HG03175 (cell line): ENCODE data around the gene AIRE.
"Not testable (repeated sequence)": the region's sequence is repeated elsewhere in the genome, so short reads cannot be mapped to it uniquely, and the experiment has no call there.

Experiments
- ATAC-seq: cut with Tn5 transposase; IDR thresholded peaks from one replicate; pipeline ENCODE4 v1.9.1; 2021; ENCODE audit warnings: mild to moderate bottlenecking, moderate library complexity; ENCODE audit not compliant: unreplicated experiment

The AIRE gene

DNA sequence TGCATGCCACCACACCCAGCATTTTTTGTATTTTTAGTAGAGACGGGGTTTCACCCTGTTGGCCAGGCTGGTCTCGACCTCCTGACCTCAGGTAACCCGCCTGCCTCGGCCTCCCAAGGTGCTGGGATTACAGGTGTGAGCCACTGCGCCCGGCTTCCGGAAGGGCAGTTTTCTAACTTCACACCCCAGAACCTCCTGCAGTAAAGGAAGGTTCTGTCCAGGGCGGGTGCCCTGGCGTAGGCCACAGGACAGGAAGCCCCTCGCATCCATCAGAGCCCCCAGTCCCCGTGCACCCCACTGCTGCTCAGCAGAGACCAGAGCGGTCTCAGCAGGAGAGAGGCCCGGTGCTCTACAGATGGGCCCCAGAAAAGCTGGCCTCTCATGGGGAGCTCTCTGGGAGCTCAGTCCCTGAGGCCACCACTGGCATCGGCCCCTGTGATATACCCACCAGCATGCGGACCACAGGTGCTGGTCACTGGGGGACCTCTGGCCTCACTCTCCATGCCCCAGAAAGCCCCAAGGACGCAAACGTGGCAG is 19.9 kb upstream of the AIRE start:
- no peak for ATAC-seq

DNA sequence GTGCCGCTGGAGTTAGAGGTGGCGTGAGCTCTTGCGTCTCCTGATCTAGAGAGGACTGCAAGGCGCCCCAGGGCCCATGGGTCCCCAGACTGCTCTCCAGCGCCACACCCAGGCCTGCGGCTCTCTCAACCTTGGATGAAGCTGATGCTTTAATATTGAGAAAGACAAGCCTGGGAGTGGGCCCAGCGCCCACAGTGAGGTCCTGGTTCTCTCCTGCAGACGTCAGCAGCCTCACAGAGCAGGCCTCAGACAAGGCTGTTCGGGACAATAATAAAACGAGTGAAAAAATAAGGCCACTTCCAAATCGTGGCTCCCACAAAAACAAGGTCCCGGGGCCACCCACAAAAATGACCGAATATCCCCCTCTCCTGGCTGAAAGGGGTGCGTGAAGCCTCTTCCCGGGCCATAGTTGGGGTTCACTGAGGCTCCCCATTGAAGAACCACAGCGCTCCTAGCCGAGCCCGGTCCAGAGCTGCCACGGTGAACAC is 18.0 kb upstream of the AIRE start:
- ATAC-seq = no peak

DNA sequence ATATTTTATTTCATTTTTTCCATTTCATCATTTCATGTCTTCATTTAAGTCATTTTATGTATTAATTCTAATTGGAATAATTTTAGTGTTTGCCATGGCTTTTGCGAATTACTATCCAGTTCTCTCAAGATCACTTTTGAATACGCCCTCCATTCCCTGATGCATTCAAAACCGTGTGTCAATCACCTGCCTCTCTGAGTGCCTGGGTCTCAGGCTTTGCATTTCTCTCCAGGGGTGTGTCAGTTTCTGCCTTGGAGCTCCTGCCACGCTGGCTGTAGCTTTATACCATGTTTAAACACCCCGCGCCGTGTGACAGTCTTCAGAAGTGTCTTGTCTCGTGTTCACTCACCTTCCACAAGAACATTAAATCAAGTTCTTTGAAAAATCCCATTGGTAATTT is 16.6 kb upstream of the AIRE start:
- ATAC-seq = no peak

GRCh38 chr21:44271558-44272283 is 14.0 kb upstream of the AIRE start:
- ATAC-seq = no peak

DNA sequence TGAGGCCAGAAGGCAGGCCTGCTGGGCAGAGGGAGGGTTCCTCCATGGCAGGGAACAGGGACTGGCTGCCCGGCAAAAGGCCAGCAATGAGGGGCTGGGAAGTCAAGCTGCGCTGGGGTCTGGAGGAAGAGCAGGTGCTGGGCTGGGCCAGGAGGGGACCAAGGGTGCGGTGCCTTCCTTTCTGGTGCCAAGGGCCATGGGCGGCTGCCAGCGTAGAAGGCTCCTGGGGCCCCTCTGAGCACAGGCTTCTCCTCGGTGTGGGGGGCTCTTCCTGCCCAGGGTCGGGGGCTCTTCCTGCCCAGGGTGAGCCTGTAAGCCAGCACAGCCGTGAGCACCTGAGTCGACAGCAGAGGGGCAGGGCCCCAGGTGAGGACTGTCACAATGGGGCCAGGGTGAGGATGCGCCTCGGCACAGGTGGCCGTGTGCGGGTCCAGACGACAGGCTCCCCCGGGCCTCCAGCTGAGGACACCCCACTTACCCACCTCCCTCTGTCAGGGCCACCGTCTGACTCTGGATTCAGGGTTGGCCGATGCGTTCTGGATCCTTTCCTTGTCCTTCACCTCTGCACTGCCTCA is 13.3 kb upstream of the AIRE start:
- ATAC-seq = no peak

- no peak for ATAC-seq
Measured at GRCh38 chr21:44273046-44273445, 12.6 kb upstream of the AIRE start.

GRCh38 chr21:44275041-44275440 is 10.6 kb upstream of the AIRE start:
- no peak for ATAC-seq

DNA sequence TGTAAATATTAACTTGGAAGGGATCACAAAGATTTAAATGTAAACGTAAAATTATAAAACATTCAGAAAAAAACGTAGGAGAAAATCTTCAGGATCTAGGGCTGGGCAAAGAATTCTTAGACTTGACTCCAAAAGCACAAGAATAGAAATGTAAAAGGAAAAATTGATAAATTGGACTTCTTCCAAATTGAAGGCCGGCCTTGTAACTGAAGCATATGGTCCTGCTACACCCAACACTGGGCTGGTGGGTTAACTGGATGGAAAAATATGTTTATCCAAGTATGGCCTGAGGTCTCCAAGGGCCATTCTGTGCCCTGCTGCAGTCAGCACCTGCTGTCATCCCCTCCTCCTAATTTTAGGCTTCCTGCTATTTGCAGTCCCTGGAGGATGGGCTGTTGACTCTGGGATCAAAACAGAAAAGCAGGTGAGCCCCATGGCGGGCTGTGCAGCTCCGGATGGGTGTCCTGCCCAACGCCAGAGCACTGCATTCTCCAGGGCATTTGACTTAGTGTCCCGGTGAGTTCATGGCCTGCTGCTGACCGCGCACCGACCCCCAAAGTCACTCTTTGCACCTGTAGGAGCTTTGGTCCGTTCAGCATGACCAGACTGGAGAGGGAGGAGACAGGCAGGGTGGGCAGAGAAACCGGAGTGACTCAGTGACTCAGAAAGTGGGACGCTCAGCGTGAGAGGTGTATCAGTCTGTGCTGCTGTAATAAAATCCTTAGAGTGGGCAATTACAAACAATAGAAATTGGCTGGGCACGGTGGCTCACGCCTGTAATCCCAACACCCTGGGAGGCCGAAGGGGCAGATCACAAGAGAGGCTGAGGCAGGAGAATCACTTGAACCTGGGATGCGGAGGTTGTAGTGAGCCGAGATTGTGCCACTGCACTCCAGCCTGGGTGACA is 6.1 kb upstream of the AIRE start:
- ATAC-seq = no peak

- ATAC-seq = no peak
Measured at GRCh38 chr21:44281801-44282200, 3.9 kb upstream of the AIRE start.

GRCh38 chr21:44282370-44282769 is 3.3 kb upstream of the AIRE start:
- ATAC-seq = no peak

DNA sequence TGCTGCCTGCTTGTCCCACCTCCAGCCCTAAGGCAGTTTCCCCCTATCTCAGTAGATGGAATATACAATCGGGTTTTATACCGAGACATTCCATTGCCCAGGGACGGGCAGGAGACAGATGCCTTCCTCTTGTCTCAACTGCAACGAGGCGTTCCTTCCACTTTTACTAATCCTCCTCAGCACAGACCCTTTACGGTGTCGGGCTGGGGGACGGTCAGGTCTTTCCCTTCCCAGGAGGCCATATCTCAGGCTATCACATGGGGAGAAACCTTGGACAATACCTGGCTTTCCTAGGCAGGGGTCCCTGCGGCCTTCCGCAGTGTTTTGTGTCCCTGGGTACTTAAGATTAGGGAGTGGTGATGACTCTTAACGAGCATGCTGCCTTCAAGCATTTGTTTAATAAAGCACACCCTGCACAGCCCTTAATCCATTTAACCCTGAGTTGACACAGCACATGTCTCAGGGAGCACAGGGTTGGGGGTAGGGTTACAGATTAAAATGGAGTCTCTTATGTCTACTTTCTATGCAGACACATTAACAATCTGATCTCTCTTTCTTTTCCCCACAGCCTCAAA is 2.4 kb upstream of the AIRE start:
- not testable (repeated sequence) for ATAC-seq

GRCh38 chr21:44283948-44284347 is 1.7 kb upstream of the AIRE start:
- ATAC-seq = no peak

GRCh38 chr21:44286086-44286715 is 525 bp downstream of the AIRE start:
- no peak for ATAC-seq

GRCh38 chr21:44286716-44287632 is 1.3 kb downstream of the AIRE start:
- ATAC-seq = no peak

DNA sequence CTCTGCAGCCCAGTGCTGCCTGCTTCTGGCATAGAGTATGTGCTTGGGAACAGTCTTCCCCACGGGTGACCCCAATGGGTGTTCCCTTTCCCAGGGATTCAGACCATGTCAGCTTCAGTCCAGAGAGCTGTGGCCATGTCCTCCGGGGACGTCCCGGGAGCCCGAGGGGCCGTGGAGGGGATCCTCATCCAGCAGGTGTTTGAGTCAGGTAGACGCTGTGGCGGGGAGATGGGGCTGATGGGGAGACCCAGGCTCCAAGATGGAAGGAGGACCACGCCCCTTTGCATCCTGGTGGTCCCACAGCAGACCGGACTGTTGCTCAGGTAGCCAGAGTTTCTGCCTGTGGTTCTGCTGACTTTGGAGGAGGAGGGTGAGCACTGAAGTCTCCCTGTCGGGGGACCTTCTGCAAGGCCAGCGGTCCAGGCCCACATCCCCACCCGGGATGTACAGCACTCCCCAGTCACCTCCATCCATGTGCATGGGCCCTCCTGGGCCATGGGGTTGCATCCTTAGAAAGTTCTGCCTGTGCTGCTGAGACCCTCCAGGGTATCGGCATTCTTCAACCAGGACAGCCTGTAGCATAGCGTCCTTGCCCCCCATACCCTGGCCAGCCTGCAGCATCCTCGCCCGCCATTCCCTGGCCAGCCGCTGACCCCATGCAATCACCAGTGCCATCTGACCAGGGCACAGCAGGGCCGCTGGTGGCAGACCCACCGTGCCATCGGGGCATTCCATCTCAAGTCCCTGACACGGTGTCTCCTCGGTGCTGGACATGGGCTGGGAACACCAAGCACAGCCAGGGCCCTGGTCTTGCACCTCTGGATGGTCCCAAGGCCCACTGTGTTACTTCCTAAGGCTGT is 2.8 kb downstream of the AIRE start:
- no peak for ATAC-seq

DNA sequence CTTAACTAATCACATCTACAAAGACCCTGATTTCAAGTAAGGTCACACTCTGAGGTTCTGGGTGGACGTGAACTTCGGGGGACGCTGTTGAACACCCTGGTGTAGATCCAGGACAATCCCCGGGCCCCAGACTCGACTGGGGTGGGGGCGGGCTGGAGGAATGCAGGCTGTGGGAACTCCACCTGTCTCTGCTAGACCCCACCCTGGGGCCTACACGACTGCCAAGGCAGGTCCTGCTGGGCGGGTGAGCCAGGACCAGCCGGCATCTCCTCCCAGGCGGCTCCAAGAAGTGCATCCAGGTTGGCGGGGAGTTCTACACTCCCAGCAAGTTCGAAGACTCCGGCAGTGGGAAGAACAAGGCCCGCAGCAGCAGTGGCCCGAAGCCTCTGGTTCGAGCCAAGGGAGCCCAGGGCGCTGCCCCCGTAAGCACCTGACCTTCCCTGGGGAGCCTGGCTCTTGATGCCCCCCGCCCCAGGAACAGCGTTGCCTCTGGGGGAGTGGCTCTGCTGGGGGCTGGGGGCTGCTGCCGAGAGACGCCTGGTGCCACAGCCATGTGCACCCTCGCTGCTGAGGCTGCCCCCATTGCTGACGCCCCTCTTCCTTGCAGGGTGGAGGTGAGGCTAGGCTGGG is 3.8 kb downstream of the AIRE start:
- no peak for ATAC-seq

DNA sequence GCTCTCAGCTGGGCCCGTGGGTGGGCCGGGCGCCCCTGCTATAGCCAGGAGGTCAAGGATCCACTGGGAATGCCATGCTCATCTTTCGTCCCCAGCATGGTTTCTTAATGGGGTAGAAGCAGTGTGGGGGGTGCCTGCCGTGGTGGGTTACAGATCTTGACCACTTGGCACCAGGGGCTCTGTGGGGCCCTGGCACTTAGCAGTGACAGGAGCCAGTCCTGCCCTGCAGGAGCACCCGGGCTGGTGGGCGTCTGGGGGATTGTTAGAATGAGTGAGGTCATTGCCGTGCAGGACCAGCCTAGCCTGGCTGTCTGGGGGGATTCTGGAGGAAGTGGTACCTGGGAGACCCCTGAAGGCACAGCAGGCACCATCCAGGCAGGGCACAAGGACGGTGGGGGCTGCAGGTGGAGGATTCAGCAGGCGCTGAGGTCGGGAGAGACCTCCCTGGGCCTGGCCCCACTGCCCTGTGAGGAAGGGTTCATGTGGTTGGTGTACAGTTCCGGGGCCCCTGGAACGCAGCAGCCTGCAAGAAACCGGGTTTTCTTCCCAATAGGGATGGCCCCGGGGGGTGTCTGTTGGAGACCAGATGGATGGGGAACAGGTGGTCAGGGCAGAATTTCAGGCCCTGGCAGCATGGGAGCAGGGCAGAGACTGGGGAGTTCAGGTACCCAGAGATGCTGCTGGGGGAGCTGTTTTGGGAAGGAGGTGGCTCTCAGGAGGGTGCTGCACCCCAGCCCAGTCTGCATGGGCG is 4.8 kb downstream of the AIRE start:
- ATAC-seq = no peak
